GM19468 (cell line): ENCODE measurements around the gene CD70.
"Not testable (repeated sequence)": the region's sequence is repeated elsewhere in the genome, so short reads cannot be mapped to it uniquely, and the experiment has no call there.

Source experiments
- ATAC-seq: cut with Tn5 transposase; IDR thresholded peaks from one replicate; pipeline ENCODE4 v1.9.1; 2021; ENCODE audit warnings: mild to moderate bottlenecking, moderate library complexity, moderate number of reproducible peaks; ENCODE audit not compliant: unreplicated experiment; ENCODE audit errors: extremely low read depth

CD70 gene

GRCh38 chr19:6590827-6591319, at the start of gene CD70:
TSS of gene CD70 (minus strand) at chr19:6591150. CDS start at chr19:6591002, 148 bp downstream.
- no peak for ATAC-seq

- not testable (repeated sequence) for ATAC-seq
These were observed 49.4 kb upstream of the CD70 start for GRCh38 chr19:6640333-6640732.

GRCh38 chr19:6639439-6639838, 48.5 kb upstream of the CD70 start:
- ATAC-seq, result no peak

- not testable (repeated sequence) for ATAC-seq
These were observed 42.5 kb upstream of the CD70 start for GRCh38 chr19:6633456-6633813.

GRCh38 chr19:6632747-6633455, 42.0 kb upstream of the CD70 start:
- ATAC-seq, result not testable (repeated sequence)

- ATAC-seq, result no peak
These were observed 41.2 kb upstream of the CD70 start for GRCh38 chr19:6632002-6632621.

GRCh38 chr19:6626764-6627163, 35.8 kb upstream of the CD70 start:
- no peak for ATAC-seq

GRCh38 chr19:6617374-6617773, 26.4 kb upstream of the CD70 start:
- ATAC-seq, result no peak

- ATAC-seq, result no peak
These were observed 25.1 kb upstream of the CD70 start for GRCh38 chr19:6616011-6616410.

GRCh38 chr19:6613711-6614110, 22.8 kb upstream of the CD70 start:
- ATAC-seq, result no peak

GRCh38 chr19:6610934-6611852, 20.2 kb upstream of the CD70 start:
- ATAC-seq, result no peak

- no peak for ATAC-seq
These were observed 18.0 kb upstream of the CD70 start for GRCh38 chr19:6608940-6609339.

- not testable (repeated sequence) for ATAC-seq
These were observed 17.2 kb upstream of the CD70 start for GRCh38 chr19:6608146-6608545.

- not testable (repeated sequence) for ATAC-seq
These were observed 15.5 kb upstream of the CD70 start for GRCh38 chr19:6606276-6607070.

GRCh38 chr19:6604906-6605305, 14.0 kb upstream of the CD70 start:
- ATAC-seq, result no peak

GRCh38 chr19:6602729-6603114, 11.8 kb upstream of the CD70 start:
- no peak for ATAC-seq

- not testable (repeated sequence) for ATAC-seq
These were observed 10.6 kb upstream of the CD70 start for GRCh38 chr19:6601537-6602052.

- not testable (repeated sequence) for ATAC-seq
These were observed 10.1 kb upstream of the CD70 start for GRCh38 chr19:6600951-6601536.

- no peak for ATAC-seq
These were observed 9.0 kb upstream of the CD70 start for GRCh38 chr19:6599866-6600454.
